Fibroblast of villous mesenchyme (primary cell): Measurements from ENCODE around the gene TBC1D22B. TPM values are rescaled to one million over a fixed set of nuclear protein-coding genes. Genes with fewer than 3 reads are reported as not detected.
A peak's percentile ranks its signal among the peaks of the same experiment; 100 is the strongest.

Experiments
- DNase-seq: peaks from one replicate; pipeline ENCODE4 v3.0.0-alpha.2; 2010; ENCODE audit warnings: low read depth
- H3K4me3 ChIP-seq: 2 replicates; pipeline ENCODE4 v1.5.1; 2011; ENCODE audit warnings: low read depth, mild to moderate bottlenecking, low read length
- CTCF ChIP-seq: IDR thresholded peaks from 2 replicates; pipeline ENCODE4 v1.5.1; 2012; ENCODE audit warnings: low read depth, mild to moderate bottlenecking, low read length; ENCODE audit not compliant: insufficient read depth
- total RNA-seq: library from RNA; depleted of rRNA; stranded (reverse); fragments of >200 nt; gene quantifications from 2 replicates; pipeline ENCODE4 v1.2.3, GENCODE V29; 2012

TBC1D22B gene
- total RNA-seq, 1 donor = 10.8 TPM

DNA sequence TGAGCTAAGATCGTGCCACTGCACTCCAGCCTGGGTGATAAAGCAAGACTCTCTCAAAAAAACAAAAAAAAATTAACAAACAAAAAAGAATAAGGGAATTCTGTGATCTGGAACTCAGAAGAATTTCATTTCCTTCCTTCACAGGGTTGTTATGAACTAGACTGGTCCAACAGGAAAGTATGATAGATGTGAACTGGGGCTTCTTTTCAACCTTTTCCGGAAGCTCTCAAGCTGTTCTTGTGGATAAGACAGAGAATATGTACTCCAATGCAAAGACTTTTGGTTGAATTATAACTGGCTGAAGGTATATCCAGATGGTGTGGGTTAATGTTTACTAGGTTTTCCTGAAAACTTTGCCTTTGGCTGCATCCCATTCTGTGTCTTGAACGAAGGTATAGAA is 101.5 kb downstream of the TBC1D22B start:
- DNase-seq = no peak
- no peak overlapping the region for H3K4me3 ChIP-seq
- TF ChIP-seq CTCF = no peak

DNA sequence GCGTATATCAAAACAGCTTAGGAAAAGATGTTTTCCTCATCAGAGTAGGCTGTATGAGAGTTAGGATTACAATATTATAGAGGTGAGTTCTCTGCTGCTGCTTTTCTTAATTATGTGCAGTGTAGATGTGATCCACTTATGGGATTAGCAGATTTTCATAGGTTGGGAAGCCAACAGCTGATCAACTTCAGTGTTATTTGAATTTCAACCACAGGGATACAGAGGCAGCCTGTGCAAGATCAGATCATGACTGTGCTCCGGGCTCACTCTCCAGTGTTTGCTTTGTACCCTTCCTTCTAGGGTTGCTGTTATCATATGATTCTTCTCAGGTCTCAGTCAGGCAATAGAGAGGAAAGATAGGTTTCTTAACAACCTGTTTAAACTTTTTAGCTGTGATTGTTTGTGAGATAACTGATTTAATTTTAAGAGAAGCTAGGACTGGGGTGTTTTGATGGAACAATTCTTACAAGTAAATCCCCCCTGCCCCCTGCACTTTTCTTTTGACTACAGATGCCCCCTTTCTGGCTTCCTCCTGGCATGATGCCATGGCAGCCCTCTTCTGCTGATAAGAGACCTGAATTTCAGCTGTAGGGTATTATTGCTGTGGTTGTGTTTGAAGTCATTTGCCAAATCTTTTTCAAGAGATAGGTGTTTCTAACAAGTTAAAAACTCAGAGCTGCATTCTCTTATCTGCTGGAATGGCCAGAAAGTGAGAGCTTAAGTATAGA is 104.7 kb downstream of the TBC1D22B start:
- no peak for TF ChIP-seq CTCF

DNA sequence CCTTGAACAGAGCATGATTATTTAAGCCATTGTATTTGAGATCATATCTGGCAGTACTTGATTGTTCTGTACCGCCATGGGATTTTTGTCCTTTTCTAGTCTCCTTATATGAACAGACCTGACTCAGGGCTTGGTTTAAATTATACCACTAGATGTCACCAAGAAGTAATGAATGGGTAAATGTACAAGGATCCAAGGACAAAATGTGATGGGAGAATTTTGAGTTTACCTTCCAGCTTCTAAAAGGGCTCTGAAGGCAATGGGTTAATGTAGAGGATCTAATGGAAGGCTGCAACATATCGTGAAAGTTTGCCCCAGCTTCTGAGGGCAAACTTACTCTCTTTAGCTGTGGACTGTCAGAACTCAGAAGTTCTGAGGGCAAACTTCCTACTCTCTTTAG is 108.2 kb downstream of the TBC1D22B start:
- no peak for DNase-seq
- no peak overlapping the region for H3K4me3 ChIP-seq
- TF ChIP-seq CTCF = peak; percentile 24

More for the DNA sequence above, 104.7 kb downstream of the TBC1D22B start:
- DNase-seq = no peak
- no peak overlapping the region for H3K4me3 ChIP-seq

GRCh38 chr6:37366910-37367309 is 109.3 kb downstream of the TBC1D22B start:
- no peak overlapping the region for H3K4me3 ChIP-seq
- DNase-seq = peak; percentile 31
- no peak for TF ChIP-seq CTCF

DNA sequence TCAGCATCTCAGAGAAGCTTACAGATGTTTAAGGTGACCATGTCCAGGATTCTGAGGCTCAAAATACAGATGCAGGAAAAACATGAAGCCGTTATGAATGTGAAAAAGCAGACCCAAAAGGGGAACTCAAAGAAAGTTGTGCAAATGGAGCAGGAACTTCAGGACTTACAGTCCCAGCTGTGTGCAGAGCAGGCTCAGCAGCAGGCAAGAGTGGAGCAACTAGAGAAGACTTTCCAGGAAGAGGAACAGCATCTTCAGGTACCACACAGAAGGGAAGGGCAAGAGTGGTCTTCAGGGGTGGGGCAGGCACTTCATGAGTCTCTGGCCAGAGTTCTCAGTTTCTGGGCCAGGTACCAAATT is 111.4 kb downstream of the TBC1D22B start:
- DNase-seq = no peak
- no peak overlapping the region for H3K4me3 ChIP-seq
- no peak for TF ChIP-seq CTCF

DNA sequence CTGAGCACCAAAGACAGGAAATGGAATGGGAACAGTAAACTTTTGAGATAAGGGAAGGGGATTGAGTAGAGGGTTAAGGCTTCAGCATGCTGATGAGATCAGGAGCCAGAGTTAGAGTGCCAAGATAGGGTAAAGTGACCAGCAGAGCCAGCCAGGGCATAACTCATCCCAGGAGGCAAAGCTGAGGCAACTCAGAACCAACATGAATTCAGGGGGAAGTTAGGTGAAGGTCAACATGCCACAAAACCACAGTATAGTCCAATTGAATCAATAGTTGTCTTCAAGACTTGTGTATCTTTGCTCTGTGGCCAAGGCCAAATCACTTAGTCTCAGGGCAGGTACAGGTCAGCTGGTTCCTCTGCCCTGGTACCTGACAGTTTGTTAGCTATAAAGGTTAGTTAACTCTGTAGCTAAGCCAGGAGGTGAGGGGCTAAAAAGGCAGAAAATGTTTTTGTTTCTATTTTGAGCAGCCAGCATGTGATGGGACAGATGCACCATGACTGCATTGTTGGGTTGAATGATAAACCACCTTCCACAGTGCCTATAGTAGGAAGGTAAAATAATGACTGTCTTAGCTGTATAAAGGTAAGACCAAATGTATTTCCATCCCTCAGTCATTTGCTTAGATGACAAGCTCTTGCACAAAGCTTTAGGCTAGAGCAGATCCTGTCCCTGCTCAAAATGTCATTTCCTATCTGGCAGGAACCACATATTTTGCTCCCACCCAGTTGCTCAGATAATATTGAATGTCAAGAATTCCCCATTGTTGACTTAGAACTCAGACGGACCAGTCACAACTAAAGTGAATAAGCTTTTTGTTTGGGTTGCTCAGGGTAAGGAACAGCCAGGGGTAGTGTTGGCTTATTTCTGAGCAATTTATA is 112.0 kb downstream of the TBC1D22B start:
- no peak for DNase-seq
- TF ChIP-seq CTCF = no peak

More for the DNA sequence above, 112.0 kb downstream of the TBC1D22B start:
- H3K4me3 ChIP-seq = no peak overlapping the region
